GM23338 (cell line): ENCODE results near the gene DBH. TPM values are rescaled to one million over a fixed set of nuclear protein-coding genes. Genes with fewer than 3 reads are reported as not detected.

ENCODE experiments used
- ATAC-seq: fragments of 200-7000 bp; cut with Tn5 transposase; 3 replicates; pipeline ENCODE4 v1.9.1; 2020
- DNase-seq: peaks from one replicate; pipeline ENCODE4 v3.0.0-alpha.2; 2015; ENCODE audit warnings: low spot score
- H2AFZ ChIP-seq: fragments of 200-600 bp; sonication (generic); 2 replicates; pipeline ENCODE4 v1.8.0; 2016; ENCODE audit warnings: antibody characterized with exemption, mild to moderate bottlenecking, moderate library complexity
- H3F3A ChIP-seq: fragments of 200-600 bp; sonication (generic); replicated peaks from 2 replicates; pipeline ENCODE4 v1.8.0; 2017; ENCODE audit warnings: antibody characterized with exemption, mixed run types, low read depth
- H3K27ac ChIP-seq: fragments of 200-600 bp; sonication (generic); 2 replicates; pipeline ENCODE4 v1.6.1; 2016; ENCODE audit warnings: low read depth
- H3K27me3 ChIP-seq: fragments of 200-600 bp; sonication (generic); 2 replicates; pipeline ENCODE4 v1.8.0; 2016; ENCODE audit warnings: mild to moderate bottlenecking, mixed run types, moderate library complexity; ENCODE audit not compliant: insufficient read depth
- H3K36me3 ChIP-seq: fragments of 200-600 bp; sonication (generic); 2 replicates; pipeline ENCODE4 v1.8.0; 2016; ENCODE audit warnings: mild to moderate bottlenecking; ENCODE audit not compliant: insufficient read depth
- H3K4me1 ChIP-seq: fragments of 200-600 bp; sonication (generic); 2 replicates; pipeline ENCODE4 v1.8.0; 2016; ENCODE audit warnings: mild to moderate bottlenecking, moderate library complexity; ENCODE audit not compliant: insufficient read depth
- H3K4me2 ChIP-seq: fragments of 200-600 bp; sonication (generic); 2 replicates; pipeline ENCODE4 v1.7.1; 2017; ENCODE audit warnings: mixed run types
- H3K4me3 ChIP-seq: fragments of 200-600 bp; sonication (generic); 2 replicates; pipeline ENCODE4 v1.6.1; 2016; ENCODE audit warnings: mixed run types
- H3K79me2 ChIP-seq: fragments of 200-600 bp; sonication (generic); replicated peaks from 2 replicates; pipeline ENCODE4 v1.8.0; 2017; ENCODE audit warnings: mild to moderate bottlenecking; ENCODE audit not compliant: insufficient read depth
- H3K9me2 ChIP-seq: fragments of 200-600 bp; sonication (generic); 2 replicates; pipeline ENCODE4 v1.8.0; 2017; ENCODE audit not compliant: insufficient read depth
- H4K20me1 ChIP-seq: fragments of 200-600 bp; sonication (generic); replicated peaks from 2 replicates; pipeline ENCODE4 v1.8.0; 2017; ENCODE audit warnings: mild to moderate bottlenecking; ENCODE audit not compliant: insufficient read depth
- H3K27ac Mint-ChIP-seq: 2 replicates; pipeline ENCODE4 v1.8.0; 2020; ENCODE audit warnings: inconsistent platforms, mild to moderate bottlenecking, moderate library complexity, mixed read lengths
- H3K27me3 Mint-ChIP-seq: 3 replicates; pipeline ENCODE4 v1.8.0; 2022; ENCODE audit warnings: low read depth, mild to moderate bottlenecking, moderate library complexity, mixed read lengths, inconsistent platforms; ENCODE audit not compliant: insufficient read depth, poor library complexity
- H3K36me3 Mint-ChIP-seq: 3 replicates; pipeline ENCODE4 v1.8.0; 2021; ENCODE audit warnings: low read depth, mild to moderate bottlenecking, inconsistent platforms, moderate library complexity, mixed read lengths
- H3K4me1 Mint-ChIP-seq: 3 replicates; pipeline ENCODE4 v1.8.0; 2020; ENCODE audit warnings: mild to moderate bottlenecking, inconsistent platforms, mixed read lengths
- H3K4me3 Mint-ChIP-seq: 3 replicates; pipeline ENCODE4 v1.8.0; 2021; ENCODE audit warnings: moderate library complexity, mild to moderate bottlenecking, inconsistent platforms, mixed read lengths
- H3K9me3 Mint-ChIP-seq: 3 replicates; pipeline ENCODE4 v1.8.0; 2020; ENCODE audit warnings: moderate library complexity, mild to moderate bottlenecking, inconsistent platforms, mixed read lengths
- CREB1 ChIP-seq: fragments of 250-450 bp; sonication (Bioruptor Pico); IDR thresholded peaks from 2 replicates; pipeline ENCODE4 v1.5.0; 2020; ENCODE audit warnings: low read depth, mild to moderate bottlenecking, moderate library complexity
- EZH2 ChIP-seq: fragments of 200-600 bp; sonication (generic); IDR thresholded peaks from one replicate; pipeline ENCODE4 v1.8.0; 2017; ENCODE audit warnings: antibody characterized with exemption, mild to moderate bottlenecking, low read depth; ENCODE audit not compliant: unreplicated experiment
- NANOG ChIP-seq: IDR thresholded peaks from 2 replicates; pipeline ENCODE4 v1.6.1; 2016; ENCODE audit warnings: antibody characterized with exemption, borderline replicate concordance
- ZNF114 ChIP-seq: fragments of 250-450 bp; sonication (Bioruptor Pico); IDR thresholded peaks from 2 replicates; pipeline ENCODE4 v1.5.0; 2020; ENCODE audit warnings: mild to moderate bottlenecking, moderate library complexity
- ZNF462 ChIP-seq: fragments of 250-450 bp; sonication (Bioruptor Pico); IDR thresholded peaks from 2 replicates; pipeline ENCODE4 v1.5.0; 2020; ENCODE audit warnings: mild to moderate bottlenecking, moderate library complexity
- polyA plus RNA-seq: library from polyadenylated mRNA; unstranded; fragments of >200 nt; fragmentation: Nextera tagmentation; extraction: Ambion mirVana; gene quantifications from 2 replicates; pipeline ENCODE4 v1.2.1, GENCODE V29; 2016
- total RNA-seq: library from RNA; depleted of rRNA; stranded (reverse); fragments of >200 nt; shearing (Covaris generic); gene quantifications from 2 replicates; pipeline ENCODE4 v1.2.3, GENCODE V29; 2014
- TF ChIP-seq, protein P1 (sequence below), 2 experiments: fragments of 200-600 bp in 1 of 2; sonication (generic) in 1 of 2; conservative IDR thresholded peaks; 2 replicates each; pipeline versions ENCODE4 v1.5.1 to v1.6.1; 2016 to 2017; ENCODE audit warnings: antibody characterized with exemption in 2 of 2, low read depth in 2 of 2, mild to moderate bottlenecking in 2 of 2, moderate library complexity in 1 of 2
- TF ChIP-seq, protein P2 (sequence below): IDR thresholded peaks from 2 replicates; pipeline ENCODE4 v1.6.1; 2016; ENCODE audit warnings: antibody characterized with exemption

DBH gene
- total and polyA plus RNA-seq, 2 experiments from 2014 or later: 0.08 to 0.24 TPM

- no peak for TF ChIP-seq ZNF462 (CRISPR knock-in tag)
- TF ChIP-seq, protein P1, sequence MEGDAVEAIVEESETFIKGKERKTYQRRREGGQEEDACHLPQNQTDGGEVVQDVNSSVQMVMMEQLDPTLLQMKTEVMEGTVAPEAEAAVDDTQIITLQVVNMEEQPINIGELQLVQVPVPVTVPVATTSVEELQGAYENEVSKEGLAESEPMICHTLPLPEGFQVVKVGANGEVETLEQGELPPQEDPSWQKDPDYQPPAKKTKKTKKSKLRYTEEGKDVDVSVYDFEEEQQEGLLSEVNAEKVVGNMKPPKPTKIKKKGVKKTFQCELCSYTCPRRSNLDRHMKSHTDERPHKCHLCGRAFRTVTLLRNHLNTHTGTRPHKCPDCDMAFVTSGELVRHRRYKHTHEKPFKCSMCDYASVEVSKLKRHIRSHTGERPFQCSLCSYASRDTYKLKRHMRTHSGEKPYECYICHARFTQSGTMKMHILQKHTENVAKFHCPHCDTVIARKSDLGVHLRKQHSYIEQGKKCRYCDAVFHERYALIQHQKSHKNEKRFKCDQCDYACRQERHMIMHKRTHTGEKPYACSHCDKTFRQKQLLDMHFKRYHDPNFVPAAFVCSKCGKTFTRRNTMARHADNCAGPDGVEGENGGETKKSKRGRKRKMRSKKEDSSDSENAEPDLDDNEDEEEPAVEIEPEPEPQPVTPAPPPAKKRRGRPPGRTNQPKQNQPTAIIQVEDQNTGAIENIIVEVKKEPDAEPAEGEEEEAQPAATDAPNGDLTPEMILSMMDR (conservative IDR thresholded peaks at IDR 0.05; ENCODE audit: low read depth in 2 of 2): no peak
- TF ChIP-seq ZNF114: no peak
- TF ChIP-seq, protein P2, sequence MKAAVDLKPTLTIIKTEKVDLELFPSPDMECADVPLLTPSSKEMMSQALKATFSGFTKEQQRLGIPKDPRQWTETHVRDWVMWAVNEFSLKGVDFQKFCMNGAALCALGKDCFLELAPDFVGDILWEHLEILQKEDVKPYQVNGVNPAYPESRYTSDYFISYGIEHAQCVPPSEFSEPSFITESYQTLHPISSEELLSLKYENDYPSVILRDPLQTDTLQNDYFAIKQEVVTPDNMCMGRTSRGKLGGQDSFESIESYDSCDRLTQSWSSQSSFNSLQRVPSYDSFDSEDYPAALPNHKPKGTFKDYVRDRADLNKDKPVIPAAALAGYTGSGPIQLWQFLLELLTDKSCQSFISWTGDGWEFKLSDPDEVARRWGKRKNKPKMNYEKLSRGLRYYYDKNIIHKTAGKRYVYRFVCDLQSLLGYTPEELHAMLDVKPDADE: no peak
- TF ChIP-seq NANOG: no peak
These were observed 35.4 kb upstream of the DBH start (continued) for GRCh38 chr9:133600739-133601138.

GRCh38 chr9:133601746-133602145 is 34.4 kb upstream of the DBH start:
- Histone ChIP-seq H3K36me3 (no peaks in the 10 kb centered on the region), H3K4me1 (no peaks in the 10 kb centered on the region), H2AFZ (no peak overlapping the region), H3K4me3 (no peak overlapping the region), H3F3A (peaks cover 6% of the 10 kb centered on the region; the same call in 1 of the 2 replicates), H3K27ac (no peak overlapping the region), H4K20me1 (no peaks in the 10 kb centered on the region), H3K9me2 (no peaks in the 10 kb centered on the region), H3K27me3 (no peaks in the 10 kb centered on the region), H3K4me2 (no peak overlapping the region), H3K79me2 (no peaks in the 10 kb centered on the region)
- H3K9me3 Mint-ChIP-seq: peaks cover 16% of the 10 kb centered on the region
- DNase-seq (no peak), ATAC-seq (no peak)
- no peak overlapping the region for H3K4me3 Mint-ChIP-seq
- no peak overlapping the region for H3K27ac Mint-ChIP-seq
- peaks cover 2% of the 10 kb centered on the region for H3K27me3 Mint-ChIP-seq
- H3K36me3 Mint-ChIP-seq: peaks cover 10% of the 10 kb centered on the region
- H3K4me1 Mint-ChIP-seq: peaks cover 24% of the 10 kb centered on the region
- TF ChIP-seq EZH2: no peak
- TF ChIP-seq ZNF462 (CRISPR knock-in tag): no peak
- TF ChIP-seq CREB1 (CRISPR knock-in tag): no peak
